ENCODE data around the gene TSPAN18.

The TSPAN18 gene

DNA sequence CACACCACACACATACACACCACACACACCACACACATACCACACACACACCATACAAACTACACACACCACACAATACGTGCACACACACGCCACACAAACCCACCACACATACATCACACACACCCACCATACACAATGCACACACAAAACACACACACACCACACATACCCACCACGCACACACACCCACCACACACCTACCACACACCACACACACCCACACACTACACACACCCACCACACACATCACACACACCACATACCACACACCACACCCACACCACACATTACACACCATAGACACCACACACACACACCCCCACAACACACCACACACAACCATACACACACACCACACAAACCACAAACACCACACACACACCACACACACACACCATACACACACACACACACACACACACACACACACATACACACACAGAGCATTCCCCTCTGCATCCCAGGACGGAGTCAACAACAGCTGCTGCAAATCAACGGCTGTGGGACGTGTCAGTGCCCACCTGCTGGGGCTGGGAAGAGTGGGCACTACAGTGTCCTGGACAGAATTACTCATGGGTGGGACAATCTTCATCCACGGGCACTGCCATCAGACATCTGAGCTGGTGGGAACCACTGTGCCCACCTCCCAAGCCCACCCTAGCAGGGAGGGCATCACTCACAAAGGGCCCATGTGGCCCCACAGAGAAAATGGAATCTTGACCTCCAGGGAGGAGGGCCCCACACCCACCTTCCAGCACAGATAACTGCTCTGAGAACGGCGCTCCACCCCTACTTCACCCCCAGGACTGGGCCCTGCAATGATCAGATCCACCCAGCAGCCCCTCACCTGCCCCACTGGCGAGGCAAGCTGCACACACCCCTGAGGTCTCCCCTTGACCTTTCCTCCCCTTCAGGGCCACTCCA, 215.5 kb downstream of the TSPAN18 start:
- DNase-seq (ENCODE audit: low spot score) = no peak

DNA sequence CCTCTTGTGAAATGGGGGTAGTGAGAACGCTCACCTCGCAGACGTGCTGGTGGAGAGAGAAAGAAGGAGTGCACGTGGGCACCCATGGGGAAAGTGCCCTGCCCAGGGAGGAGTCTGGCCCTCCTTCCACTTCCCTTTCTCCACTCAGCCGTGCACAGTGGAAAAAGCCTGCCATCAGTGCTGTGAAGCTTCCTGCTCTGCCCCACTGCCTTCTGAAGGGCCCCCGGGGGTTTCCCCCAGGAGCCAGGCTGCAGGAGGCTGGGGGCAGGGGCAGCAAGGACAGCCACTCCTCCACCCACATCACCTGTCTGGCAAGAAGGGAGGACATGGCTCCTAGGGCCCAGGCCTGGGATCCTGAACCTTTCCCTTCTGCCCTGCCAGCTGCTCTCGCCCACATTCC, 216.4 kb downstream of the TSPAN18 start:
- no peak for DNase-seq (ENCODE audit: low spot score)

DNA sequence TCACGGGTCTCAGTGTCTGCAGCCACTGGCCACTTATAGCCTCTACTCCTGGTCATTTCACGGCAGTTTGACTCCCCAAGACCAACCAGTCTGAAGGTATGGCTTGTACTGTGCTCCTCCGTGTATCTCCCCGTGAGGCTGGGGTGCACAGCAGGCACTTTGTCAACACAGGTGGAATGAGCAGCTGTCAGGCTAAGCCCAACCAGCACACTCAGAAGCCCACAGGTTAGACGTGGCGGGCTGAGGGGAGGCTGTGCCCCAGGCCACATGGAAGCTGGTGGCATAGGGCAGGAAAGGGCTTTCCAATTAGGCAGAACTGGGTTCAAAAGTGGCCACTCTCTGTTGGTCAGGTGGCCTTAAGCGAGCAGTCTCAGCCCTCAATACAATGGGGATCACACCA, 216.9 kb downstream of the TSPAN18 start:
- DNase-seq (ENCODE audit: low spot score) = no peak

DNA sequence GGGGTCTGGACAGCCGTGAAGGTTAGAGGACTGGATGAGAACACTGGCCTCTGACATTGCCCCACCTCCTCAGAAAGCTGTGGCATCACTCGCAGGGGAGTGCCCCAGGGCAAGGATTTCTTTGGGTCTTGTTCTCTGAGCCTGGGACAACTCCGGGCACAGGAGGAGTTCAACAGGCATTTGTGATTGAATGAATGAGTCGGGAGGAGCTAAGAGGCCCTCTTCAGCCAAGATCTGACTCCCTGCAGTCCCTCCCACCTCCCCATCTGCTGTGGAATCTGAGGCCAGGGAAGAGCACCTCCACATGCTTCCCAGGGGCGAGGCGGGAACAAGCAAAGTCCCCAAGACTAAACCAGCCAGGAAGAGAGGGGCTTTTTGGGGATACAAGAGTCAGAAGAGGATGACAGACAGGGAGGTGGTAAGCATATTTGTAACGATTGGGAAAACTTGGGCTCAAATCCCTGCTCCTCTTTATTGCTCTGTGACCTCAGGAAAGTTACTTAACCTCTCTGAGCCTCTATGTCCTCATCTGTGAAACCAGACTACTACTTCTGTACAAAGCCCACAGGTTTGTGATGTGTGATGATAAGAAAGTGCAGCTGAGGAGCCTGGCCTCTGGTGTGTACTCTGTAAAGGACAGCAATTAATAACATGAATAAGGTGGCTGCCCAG, 217.6 kb downstream of the TSPAN18 start:
- DNase-seq (ENCODE audit: low spot score) = no peak

DNA sequence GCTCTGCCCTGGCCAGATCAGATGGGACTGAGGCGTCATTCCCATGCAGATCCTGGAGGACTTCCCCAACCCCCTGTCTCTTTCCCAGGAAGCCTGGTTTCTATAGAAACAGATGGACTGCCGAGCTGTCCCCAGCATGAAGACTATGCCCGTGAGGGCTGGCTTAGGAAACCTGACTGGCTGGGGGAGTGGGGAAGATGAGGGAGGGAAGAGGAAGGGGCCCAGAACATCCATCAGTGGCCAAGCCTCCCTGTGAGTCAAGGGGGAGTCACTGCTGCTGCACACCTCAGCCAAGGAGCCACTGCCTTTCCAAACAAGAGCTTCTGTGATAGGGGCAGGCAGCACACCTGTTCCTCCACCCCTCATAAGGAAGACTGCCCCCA, 218.1 kb downstream of the TSPAN18 start:
- DNase-seq (ENCODE audit: low spot score) = no peak

DNA sequence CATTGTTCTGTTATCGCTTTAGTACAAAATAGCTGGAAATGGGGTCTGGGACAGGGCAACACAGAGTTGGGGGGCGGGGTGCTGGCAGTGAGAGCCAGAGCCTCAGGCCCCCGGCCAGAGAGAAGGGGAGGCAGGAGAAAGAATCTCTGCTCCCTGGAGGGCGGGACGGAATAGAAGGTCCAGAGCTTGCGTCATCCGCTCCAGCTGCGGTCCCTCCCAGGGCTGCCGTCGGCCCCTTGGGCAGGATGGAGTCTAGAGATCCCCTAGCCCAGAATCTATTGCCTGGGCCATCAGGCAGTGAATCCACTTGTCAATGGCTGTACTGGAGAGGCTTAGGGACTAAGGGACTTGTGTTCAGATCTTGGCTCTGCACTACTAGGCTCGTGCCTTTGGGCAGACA, 218.9 kb downstream of the TSPAN18 start:
- DNase-seq (ENCODE audit: low spot score) = no peak

DNA sequence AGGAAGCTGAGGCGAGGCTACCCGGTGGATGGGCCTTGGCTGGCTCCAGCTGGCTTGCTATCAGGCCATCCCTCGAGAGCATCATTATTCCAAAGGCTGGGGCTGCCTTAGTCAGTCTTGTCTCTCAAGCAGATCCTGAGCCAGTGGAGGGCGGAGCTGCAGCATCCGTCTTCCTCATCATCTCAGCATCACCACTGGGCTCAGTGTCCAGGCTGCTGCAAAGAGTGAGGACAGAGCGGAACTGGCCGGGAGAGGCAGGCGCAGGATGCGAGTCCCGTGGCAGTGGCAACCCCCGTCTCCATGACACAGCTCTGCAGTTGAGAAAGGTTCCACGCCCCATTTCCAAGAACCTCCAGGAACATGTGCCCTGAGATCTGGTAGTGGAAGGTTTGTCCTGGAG, 219.5 kb downstream of the TSPAN18 start:
- no peak for DNase-seq (ENCODE audit: low spot score)

DNA sequence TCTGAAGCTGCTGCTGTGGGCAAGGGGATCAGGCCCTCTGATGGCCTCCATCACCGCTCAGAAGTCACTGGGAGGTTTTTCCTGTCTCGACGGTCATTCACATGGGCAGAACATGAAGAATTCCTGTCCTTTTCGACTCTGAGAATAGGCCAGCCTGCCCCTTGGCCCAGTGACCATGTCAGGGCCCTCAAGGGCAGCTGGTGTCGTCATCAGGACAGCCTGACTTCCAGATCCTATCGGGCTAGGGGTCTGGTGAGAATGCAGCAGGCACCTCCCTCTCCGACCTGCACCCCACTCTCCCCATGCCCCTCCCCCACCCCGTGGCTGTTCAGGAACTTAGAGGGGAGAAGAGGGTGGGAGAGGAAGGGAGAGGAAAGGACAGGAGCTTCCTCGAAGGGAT, 220.4 kb downstream of the TSPAN18 start:
- no peak for DNase-seq (ENCODE audit: low spot score)

DNA sequence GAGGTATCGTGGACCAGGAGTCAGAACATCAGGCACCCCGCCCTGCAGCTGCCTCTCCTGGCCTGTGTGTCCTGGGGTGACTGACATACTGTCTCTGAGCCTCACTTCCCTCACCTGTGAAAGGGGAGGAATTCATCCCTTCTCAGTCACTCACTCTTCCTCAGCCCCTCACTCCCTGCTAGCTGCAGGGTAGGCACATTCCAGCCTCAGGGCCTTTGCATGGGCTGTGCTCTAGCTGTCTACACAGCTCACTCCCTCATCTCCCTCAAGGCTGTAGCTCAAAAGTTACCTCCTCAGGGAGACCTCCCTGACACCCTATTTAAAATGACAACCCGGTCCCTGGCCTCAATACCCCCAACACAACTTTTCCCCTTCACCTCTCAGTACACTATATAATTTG, 221.4 kb downstream of the TSPAN18 start:
- no peak for DNase-seq (ENCODE audit: low spot score)

DNA sequence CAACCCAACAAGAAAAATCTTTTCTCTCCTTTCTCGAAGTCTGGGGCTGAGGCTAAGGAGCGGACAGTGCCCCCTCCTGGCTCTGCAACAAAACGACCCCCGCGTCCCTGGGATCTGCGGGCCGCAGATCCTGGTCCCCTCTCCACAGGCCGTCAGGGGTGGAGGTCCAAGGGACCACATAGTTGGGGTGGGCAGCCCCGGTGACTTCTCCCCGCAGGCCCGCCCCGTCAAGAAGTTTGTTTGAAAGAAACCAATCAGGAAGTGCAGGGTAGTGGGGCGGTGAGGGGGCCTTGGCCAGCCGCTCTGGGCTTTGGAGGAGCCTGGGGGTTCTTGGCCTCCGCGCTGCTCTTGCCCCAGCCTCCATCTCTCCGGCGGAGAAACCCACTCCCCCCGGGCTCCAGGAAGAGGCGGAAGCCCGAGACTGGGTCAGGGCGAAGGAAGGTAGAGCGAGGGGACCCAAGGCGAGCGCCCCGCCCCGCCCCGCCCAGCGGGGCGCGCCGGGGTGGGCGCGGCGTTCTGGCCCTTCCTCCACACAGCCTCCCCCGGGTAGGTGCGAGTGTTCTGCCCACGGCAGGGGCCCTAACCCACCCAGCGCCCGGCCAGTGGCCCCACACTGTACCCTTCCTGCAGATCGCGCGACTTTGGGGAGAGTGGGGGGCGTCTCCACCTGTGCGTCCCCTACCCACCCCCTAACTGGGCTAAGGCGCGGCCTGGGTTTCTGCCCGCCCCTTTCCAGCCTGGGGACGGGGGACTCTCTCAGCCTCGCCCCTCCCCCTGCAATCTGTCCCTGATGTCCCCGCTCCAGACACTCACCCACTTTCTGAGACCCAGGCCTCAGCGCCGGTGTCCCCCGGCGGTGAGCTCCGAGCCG, 222.6 kb downstream of the TSPAN18 start:
- DNase-seq (ENCODE audit: low spot score) = no peak

DNA sequence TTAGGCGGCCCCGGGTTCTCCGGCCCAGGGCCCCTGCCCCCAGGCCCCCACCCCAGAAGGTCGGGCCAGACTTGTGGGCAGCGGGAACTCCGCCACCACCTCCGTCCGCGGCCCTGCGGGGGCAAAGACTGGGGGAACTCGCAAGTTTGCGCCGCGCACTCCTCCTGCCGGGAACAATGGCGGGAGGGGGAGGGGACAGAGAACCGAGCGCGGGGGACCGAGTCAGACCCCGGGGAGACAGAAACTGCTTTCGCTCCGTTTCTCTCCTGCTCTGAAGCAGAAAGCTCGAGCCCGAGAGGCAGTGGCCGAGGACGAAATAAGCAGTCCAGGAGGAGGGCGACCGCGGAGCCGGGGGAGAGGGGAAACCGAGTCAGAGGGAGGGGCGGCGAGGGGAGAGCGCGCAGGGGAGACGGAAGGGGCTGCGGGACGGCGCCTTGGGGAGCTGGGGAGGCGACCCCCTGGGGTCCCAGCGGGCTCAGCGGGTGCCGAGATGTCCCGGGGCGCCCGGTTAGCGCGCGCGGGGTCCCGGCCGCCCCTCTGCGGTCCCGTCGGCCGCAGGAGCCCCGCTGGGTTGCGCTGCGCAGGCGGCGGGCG, 223.4 kb downstream of the TSPAN18 start:
- DNase-seq (ENCODE audit: low spot score) = peak; percentile 11

DNA sequence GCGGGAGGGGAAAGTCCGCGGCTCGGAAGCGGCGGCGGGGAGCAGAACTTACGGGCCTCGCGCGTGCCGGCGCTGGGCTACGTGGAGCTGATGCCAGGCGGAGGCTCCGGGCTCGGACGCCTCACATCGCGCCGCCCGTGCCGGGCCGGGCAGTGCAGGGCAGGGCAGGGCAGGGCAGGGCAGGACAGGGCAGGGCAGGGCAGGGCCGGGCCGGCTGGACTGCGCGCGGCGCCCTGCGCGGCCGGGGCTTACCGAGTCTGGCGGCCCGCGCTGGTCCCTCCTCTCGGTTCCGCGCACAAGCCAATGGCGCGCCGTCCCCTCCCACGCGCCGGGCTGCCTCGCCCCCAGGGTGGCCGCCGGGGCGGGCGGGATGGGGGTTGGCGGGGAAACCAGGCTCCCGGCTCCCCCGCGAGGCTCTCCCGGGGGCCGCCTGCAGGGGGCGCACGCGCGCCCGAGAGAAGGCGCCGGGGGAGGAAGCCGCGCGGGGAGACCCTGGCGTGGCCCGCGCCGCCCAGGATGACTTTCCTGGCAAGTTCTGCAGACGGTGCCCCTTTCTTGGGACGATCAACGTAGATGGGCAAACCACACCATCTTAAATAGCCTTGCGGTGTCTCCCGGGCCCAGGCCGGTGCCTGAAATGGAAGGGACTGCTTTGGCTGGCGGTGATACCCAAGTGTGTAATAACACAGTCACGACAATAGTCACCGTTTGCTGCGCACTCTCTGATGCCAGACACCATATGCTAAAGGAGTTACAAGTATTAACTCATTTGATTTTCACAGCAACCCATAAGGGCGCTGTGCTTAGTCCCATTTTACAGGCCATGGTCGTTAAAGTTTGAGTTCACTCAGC, 224.1 kb downstream of the TSPAN18 start, which contains the start of gene TP53I11:
Gene TP53I11, minus strand, starts transcription at position 259 of the 852 bp plus-strand sequence. CDS start 12,548 bp downstream, outside the sequence.
- DNase-seq (ENCODE audit: low spot score) = peak; percentile 66

DNA sequence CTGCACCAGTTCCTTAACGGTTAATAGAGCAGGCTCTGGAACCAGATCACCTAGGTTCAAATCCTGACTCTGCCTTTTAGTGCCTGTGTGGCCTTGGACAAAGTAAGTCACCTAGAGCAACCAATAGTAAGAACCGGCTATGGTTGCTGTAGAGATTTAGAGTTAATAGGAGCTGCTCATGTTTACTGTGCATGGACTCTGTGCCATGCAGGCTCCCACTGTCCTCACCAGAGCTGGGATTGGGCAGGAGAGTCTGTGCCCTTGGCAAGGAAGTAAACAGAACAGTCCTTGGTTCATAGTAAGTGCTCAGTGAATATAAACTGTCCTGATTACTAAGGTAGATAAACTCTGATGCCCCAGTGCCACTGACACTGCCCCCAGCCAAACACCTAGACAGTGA, 225.3 kb downstream of the TSPAN18 start:
- no peak for DNase-seq (ENCODE audit: low spot score)

DNA sequence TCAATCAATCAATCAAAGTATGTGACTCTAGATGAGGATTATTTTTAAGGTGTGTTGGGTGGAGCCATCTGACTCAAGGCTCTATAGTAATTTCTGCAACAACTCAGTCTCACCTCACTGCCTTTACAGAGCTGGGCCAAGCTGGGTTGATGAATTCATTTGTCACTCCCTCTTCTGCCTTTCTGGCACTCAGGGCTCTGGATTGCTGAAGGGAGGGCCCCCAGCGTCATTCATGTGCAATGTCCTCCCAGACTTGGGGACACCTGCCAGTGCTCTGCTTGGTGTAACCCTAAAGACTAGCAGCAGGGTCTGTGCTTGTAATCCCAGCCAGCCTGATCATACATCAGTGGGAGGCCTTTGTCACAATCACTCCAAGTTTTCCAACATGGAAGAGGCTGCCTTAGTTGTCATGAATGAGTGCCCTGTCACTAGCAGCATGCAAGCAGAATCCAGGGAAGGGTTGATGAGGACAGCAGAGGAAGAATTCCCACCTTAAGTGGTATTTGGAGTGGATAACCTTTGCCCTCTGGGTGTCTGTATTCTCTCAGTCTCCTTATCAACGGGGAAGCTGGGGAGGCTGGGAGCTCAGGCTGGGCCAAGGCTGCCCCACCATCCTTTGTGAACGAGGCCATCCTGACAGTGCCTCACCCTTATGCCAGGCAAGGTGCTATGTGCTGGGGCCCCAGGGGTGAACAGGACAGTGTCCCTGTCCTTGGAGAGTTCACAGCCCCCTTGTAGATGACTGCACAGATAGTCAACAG, 225.9 kb downstream of the TSPAN18 start:
- DNase-seq (ENCODE audit: low spot score) = no peak

DNA sequence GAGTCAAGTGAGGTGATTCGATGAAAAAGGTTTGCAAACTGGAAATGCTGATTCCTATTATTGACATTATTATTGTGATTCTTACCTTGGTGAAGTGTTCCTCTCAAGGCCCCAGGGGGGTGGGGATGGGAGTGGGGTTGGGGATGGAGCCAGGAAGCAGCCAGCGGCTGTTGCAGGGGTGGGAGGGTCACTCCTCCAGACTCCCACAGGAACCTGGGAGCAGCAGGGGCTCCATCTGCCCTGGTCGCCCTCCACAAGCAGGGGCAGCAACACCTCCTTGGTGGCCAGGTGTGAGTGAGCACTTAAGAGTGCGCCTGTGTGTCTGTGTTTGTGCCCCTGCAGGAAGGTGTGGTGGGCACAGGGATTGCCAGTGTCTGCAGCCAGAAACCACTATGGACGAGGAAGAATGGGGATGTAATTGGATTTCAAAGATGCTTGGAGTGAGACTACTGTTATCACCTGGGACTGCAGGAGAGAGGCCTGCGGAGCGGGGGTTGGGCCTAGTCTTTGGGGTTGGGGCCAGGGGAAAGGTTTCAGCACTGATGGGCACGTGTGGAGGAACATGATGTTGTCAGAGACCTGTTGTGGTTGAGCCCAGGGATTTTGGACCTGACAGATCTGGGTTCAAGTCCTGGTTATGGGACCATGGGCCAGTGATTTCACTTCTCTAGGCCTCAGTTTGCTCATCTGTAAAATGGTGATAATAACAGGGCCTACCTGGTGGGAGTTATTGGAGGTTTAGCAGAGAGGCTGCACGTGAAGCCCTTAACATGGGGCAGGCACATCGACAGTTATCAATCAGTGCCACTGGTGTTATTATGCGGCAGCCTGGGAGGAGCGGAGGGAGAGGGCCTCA, 227.5 kb downstream of the TSPAN18 start:
- no peak for DNase-seq (ENCODE audit: low spot score)

DNA sequence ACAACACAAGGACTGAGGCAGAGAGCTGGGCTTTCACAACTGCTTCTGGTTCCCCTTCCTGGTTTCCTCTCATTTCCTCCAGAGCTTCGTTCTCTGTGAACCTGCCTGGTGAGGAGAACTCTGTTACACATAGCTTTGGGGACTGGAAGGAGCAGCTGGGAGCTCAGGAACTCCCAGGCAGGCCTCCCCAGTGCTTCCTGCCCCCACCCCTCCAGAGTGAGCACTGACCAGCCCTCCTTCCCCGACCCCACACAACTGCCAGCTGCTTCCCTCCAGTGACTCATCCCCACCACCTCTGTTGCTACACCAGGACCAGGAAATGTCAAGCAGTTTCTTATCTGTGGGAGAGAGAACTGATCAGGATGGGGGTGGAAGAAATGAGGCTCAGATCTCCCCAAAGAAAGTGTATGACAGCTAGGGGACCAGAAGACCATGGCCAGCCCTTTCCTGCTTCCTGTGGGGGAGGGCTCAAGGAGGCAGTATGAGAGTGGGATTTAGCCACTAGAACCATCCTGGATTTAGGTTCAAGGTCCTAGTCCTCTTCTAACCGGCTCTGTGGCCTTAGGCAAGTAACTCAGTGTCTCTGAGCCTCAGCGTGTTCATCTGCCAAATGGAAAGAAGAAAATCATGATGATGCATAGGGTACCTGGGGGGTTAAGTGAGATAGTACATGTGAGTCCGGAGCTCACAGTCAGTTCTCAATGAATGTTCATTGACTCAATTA, 228.4 kb downstream of the TSPAN18 start:
- DNase-seq (ENCODE audit: low spot score) = no peak

DNA sequence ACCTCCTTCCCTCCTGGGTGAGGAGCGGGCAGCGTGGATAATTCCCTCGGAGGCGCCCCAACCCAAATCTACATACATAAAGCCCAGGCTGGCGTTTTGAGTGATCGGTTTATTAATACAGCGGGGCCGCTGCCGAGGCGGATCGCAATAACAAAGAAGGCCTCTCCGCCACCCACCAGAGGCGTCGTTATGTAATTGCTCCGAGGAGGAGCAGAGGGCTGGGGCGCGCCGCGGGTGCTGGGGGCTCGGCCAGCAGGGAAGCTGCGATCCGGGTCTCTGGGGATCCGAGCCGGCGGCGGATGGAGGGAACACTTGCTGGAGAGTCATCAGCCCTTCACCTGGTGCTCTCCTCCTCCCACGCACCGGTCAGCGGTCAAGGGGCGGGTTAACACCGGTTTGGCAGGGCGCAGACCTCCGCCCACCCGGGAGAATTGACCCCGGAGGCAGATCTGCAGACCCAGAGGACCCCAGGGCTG, 230.3 kb downstream of the TSPAN18 start:
- DNase-seq (ENCODE audit: low spot score) = no peak

DNA sequence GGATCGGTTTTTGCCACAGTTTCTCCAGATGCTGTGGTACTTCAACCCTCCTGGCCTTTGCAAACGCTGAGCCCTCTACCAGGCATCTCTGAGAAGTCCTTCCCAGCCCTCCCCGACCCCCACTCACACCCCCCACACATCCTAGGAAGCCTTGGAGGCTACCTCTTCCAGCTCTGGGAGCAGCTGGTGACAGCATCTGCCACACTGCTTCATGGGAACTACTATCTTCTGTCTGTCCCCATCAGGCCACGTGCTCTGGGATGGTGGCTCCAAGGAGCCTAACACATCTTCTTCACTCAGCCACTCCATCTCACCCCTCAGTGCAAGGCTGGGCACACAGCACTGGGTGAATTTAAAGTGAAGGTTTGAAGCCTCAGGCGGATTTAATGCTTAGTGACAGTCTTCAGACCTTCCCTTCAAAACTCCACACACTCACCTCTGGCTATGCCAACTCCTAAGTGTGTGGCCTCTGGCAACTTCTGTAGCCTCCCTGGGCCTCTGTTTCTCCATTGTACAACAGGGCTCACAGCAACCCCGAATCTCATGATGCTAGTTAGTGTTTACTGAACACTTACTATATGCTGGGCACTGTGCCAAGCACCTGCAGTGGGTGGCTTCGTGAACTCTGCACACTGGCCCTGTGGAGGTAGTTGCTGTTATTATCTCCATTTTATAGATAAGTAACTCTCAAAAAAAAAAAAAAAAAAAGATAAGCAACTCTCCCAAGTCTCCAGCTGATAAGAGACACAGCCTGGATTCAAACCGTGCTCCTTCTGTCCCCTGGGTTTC, 231.2 kb downstream of the TSPAN18 start:
- DNase-seq (ENCODE audit: low spot score) = no peak
